Left lung (tissue), 10 donors: ENCODE measurements around the gene MRPL33. TPM values are rescaled to one million over a fixed set of nuclear protein-coding genes. Genes with fewer than 3 reads are reported as not detected.
A peak's percentile ranks its signal among the peaks of the same experiment; 100 is the strongest.

Source experiments
- ATAC-seq: fragments of 200-7000 bp; cut with Tn5 transposase; one replicate; pipeline ENCODE4 v1.9.1; 2020; ENCODE audit warnings: moderate library complexity
- DNase-seq, 4 donors: peaks; one replicate each; pipeline ENCODE4 v3.0.0-alpha.2; 2013 to 2020
- H3K27ac ChIP-seq, 2 donors: fragments of 200-600 bp; sonication (generic) in 1 of 2; one replicate each; pipeline versions ENCODE4 v1.5.0 to v1.8.0; 2020 to 2021
- H3K27me3 ChIP-seq, 2 donors: fragments of 200-600 bp; sonication (generic) in 1 of 2; one replicate each; pipeline versions ENCODE4 v1.5.0 to v1.8.0; 2020 to 2021
- H3K36me3 ChIP-seq, 2 donors: fragments of 200-600 bp; sonication (generic) in 1 of 2; one replicate each; pipeline versions ENCODE4 v1.5.0 to v1.8.0; 2020 to 2021
- H3K4me1 ChIP-seq, 2 donors: fragments of 200-600 bp; one replicate each; pipeline ENCODE4 v1.8.0; 2021
- H3K4me3 ChIP-seq, 2 donors: fragments of 200-600 bp; sonication (generic) in 1 of 2; one replicate each; pipeline versions ENCODE4 v1.5.0 to v1.8.0; 2020 to 2021; ENCODE audit warnings: mild to moderate bottlenecking in 1 of 2
- H3K9me3 ChIP-seq, 2 donors: fragments of 200-600 bp; sonication (generic) in 1 of 2; one replicate each; pipeline versions ENCODE4 v1.5.0 to v1.8.0; 2020 to 2021
- intact Hi-C, 2 donors: fragments of 100-400 bp; cut with DNase I; formaldehyde crosslinking; loops; one replicate each; pipeline versions ENCODE4 v1.11.2 to v1.14.2; 2022
- polyA plus RNA-seq, 6 donors: library from polyadenylated mRNA; unstranded; fragments of 120-200 nt; gene quantifications; one replicate each; pipeline ENCODE4 v1.2.1, GENCODE V29; 2013; ENCODE audit not compliant: insufficient read length in 6 of 6
- total RNA-seq, 2 donors: library from RNA; stranded (reverse); fragmentation: NEBNext Ultra II Directional; extraction: Animal tissue kit (Norgen Biotek cat#: 25700); gene quantifications; one replicate each; pipeline ENCODE4 v1.2.1, GENCODE V29; 2021
- TF ChIP-seq, protein P1 (sequence below), 2 donors: fragments of 200-600 bp; sonication (generic) in 1 of 2; IDR thresholded peaks; one replicate each; pipeline versions ENCODE4 v1.5.0 to v1.8.0; 2021; ENCODE audit warnings: antibody characterized with exemption in 2 of 2
- donor health status: DM: no; HTN: yes; CAD: no.
- donor health status: DM: no; HTN: no; CAD: no.

Gene MRPL33
- total and polyA plus RNA-seq, 8 donors: 75.2 to 113 (median 101) TPM

DNA sequence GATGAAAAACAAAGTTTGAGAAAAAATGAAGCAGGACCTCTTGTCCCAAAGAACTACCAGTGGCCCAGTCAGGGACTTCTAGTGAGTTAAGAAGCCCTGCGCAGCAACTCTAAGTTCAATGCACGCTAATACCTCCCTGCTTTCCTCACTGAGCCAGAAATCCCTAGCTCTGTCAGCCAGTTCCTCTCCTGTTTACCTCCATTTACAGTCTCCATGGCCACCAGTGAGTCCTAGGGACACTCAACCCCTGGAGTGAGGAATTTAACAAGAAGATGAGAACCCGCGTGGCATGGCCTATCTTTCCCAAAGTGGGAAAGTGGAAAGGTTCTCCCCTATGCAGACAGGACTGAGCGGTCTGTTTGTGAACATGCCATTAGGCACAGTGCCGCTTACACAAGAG lies 31.0 kb downstream of the MRPL33 start:
- DNase-seq (no peak), ATAC-seq (no peak)
- TF ChIP-seq, protein P1, sequence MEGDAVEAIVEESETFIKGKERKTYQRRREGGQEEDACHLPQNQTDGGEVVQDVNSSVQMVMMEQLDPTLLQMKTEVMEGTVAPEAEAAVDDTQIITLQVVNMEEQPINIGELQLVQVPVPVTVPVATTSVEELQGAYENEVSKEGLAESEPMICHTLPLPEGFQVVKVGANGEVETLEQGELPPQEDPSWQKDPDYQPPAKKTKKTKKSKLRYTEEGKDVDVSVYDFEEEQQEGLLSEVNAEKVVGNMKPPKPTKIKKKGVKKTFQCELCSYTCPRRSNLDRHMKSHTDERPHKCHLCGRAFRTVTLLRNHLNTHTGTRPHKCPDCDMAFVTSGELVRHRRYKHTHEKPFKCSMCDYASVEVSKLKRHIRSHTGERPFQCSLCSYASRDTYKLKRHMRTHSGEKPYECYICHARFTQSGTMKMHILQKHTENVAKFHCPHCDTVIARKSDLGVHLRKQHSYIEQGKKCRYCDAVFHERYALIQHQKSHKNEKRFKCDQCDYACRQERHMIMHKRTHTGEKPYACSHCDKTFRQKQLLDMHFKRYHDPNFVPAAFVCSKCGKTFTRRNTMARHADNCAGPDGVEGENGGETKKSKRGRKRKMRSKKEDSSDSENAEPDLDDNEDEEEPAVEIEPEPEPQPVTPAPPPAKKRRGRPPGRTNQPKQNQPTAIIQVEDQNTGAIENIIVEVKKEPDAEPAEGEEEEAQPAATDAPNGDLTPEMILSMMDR (IDR thresholded peaks at IDR 0.05): no peak
- no peak overlapping the region for H3K27ac ChIP-seq
- intact Hi-C loops: no loop called here
- no peaks in the 10 kb centered on the region for H3K9me3 ChIP-seq
- no peak overlapping the region for H3K4me3 ChIP-seq
- H3K4me1 ChIP-seq: peaks cover 9 to 39% of the 10 kb centered on the region in 2 donors
- no peaks in the 10 kb centered on the region for H3K36me3 ChIP-seq
- no peaks in the 10 kb centered on the region for H3K27me3 ChIP-seq

DNA sequence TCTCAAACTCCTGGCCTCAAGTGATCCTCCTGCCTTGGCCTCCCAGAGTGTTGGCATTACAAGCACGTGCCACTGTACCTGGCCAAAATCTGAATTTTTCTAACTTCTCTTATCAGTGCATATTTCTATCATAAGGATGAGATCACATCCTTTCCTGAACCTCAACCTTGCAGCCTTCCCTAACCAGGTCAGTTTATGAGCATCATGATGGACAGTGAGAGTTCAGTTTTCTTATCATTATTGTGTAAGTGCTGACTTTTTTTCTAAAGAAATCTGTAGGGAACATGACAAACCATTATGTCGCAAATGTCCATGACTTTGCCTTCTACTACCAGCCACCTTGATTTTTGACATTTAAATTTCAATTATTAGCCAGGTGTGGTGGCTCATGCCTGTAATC lies 31.5 kb downstream of the MRPL33 start:
- DNase-seq (no peak), ATAC-seq (no peak)
- no peaks in the 10 kb centered on the region for H3K36me3 ChIP-seq
- intact Hi-C loops: no loop called here
- peaks cover 9 to 36% of the 10 kb centered on the region in 2 donors for H3K4me1 ChIP-seq
- H3K4me3 ChIP-seq: no peak overlapping the region
- TF ChIP-seq, protein P1 (IDR thresholded peaks at IDR 0.05): no peak
- no peaks in the 10 kb centered on the region for H3K9me3 ChIP-seq
- H3K27me3 ChIP-seq: no peaks in the 10 kb centered on the region
- no peak overlapping the region for H3K27ac ChIP-seq

DNA sequence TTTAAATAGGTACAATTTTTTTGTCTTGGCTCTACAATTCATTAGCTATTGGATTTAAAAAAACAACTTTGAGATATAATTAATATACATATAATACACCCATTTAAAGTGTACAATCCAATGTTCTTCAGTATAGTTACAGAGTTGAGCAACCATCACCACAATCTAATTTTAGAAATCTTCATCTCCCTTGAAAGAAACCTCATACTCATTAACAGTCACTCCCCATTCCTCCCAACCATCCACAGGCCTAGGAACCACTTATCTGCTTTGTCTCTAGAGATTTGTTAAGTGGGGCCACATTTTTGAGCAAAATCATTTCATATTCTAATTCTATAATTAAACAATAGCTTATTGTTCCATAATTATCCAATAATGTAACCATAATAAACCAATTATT lies 32.6 kb downstream of the MRPL33 start:
- H3K4me3 ChIP-seq: no peak overlapping the region
- no peaks in the 10 kb centered on the region for H3K9me3 ChIP-seq
- H3K27me3 ChIP-seq: no peaks in the 10 kb centered on the region
- ATAC-seq (peak; percentile 52), DNase-seq (no peak)
- TF ChIP-seq, protein P1 (IDR thresholded peaks at IDR 0.05): no peak
- H3K4me1 ChIP-seq: peaks cover 7 to 27% of the 10 kb centered on the region in 2 donors
- H3K27ac ChIP-seq: peak overlapping the region in 1 of 2 donors; percentile 21
- intact Hi-C loops: no loop called here
- no peaks in the 10 kb centered on the region for H3K36me3 ChIP-seq

DNA sequence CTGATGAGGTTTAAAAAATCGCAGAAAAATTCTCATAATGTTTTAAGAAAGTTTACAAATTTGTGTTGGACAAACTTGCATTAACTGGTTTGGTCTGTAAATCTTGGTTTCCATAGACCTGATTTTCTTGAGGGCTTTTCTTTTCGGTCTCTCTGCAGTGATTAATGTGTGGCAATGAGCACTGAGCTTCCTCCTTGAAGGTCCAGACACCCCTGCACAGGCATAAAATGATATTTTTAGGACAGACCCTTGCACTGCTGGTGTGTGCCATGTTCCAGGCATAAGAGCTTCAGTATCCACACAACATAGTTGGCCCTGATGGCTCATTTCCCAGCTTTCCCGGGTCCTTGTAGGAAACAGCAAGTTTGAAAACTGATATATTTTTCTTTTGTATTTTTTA lies 33.7 kb downstream of the MRPL33 start:
- H3K27ac ChIP-seq: no peak overlapping the region
- intact Hi-C loops: no loop called here
- H3K4me1 ChIP-seq: peaks cover 3 to 28% of the 10 kb centered on the region in 2 donors
- DNase-seq (no peak), ATAC-seq (no peak)
- no peak overlapping the region for H3K4me3 ChIP-seq
- no peaks in the 10 kb centered on the region for H3K27me3 ChIP-seq
- no peaks in the 10 kb centered on the region for H3K9me3 ChIP-seq
- TF ChIP-seq, protein P1 (IDR thresholded peaks at IDR 0.05): no peak
- no peaks in the 10 kb centered on the region for H3K36me3 ChIP-seq

DNA sequence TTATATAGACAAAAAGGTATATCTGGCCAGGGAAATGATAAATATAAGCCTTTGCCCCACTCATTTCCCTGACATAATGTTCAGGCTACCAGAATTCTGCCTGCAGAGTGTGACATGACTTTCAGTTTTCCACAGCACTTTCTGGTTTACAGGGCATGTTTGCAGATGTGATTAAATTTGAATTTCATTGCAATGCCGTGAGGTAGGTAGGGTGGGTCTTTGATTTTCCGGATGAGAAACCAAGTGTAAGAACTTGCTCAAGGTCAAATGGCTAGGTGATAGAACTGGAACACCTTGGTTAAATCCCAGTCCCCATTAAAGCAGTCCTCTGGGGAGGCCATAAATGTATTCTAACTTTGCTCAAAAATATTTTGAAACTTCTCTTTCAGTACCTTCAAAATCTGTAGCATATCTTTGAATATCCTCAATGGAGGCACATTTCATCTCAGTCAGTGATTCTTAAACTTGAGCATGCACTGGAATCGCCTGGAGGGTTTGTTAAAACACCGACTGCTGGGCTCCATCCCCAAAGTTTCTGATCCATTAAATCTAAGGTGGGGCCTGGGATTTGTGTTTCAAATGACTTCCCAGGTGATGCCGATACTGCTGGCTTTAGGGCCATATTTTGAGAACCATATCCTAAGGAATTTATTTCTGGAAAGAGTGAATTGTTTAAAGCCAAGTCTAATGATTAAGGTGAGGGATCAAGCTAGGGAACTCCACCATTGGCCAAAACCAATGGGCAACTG lies 35.0 kb downstream of the MRPL33 start:
- DNase-seq (no peak), ATAC-seq (no peak)
- no peak overlapping the region for H3K4me3 ChIP-seq
- peaks cover 3 to 33% of the 10 kb centered on the region in 2 donors for H3K4me1 ChIP-seq
- H3K27me3 ChIP-seq: no peaks in the 10 kb centered on the region
- no peak overlapping the region for H3K27ac ChIP-seq
- TF ChIP-seq, protein P1 (IDR thresholded peaks at IDR 0.05): no peak
- no peaks in the 10 kb centered on the region for H3K9me3 ChIP-seq
- intact Hi-C loops: no loop called here
- no peaks in the 10 kb centered on the region for H3K36me3 ChIP-seq
